K562 (cell line): ENCODE data around the gene ATP13A2. TPM values are rescaled to one million over a fixed set of nuclear protein-coding genes. Genes with fewer than 3 reads are reported as not detected.

Source experiments
- ATAC-seq: fragments of 200-7000 bp; cut with Tn5 transposase; 3 replicates; pipeline ENCODE4 v1.9.1; 2020; ENCODE audit warnings: moderate library complexity
- BruUV-seq: library from RNA; stranded (reverse); fragments of 400-500 nt; replicated peaks from 2 replicates; lab custom pipeline; 2021; lab: Mats Ljungman, UMichigan
- CTCF ChIA-PET: fragments of 300-600 bp; formaldehyde crosslinking; extraction: SDS; loops from one replicate; lab custom pipeline; 2021; ENCODE audit warnings: low intra/inter-chr PET ratio; lab: Yijun Ruan, JAX
- POLR2A ChIA-PET: fragments of 300-600, 350-650 bp; sonication (Branson Sonifier 250); formaldehyde crosslinking; extraction: SDS; loops from one replicate; lab custom pipeline; 2021; ENCODE audit warnings: antibody characterized with exemption, inconsistent platforms; lab: Yijun Ruan, JAX
- DNase-seq, 4 experiments: peaks; one replicate each; pipeline versions ENCODE4 v3.0.0 to v3.0.0-alpha.2; 2011 to 2018; ENCODE audit warnings: low spot score in 3 of 4, mixed read lengths in 3 of 4; ENCODE audit errors: extremely low read depth in 1 of 4
- FAIRE-seq: peaks from 2 replicates; lab custom pipeline; 2011; peaks lifted over from hg19 to GRCh38; lab: Jason Lieb, UNC
- H2AFZ ChIP-seq: 2 replicates; pipeline ENCODE4 v1.6.0; 2011; ENCODE audit warnings: low read depth, low read length, control low read depth, inconsistent platforms
- H3K27ac ChIP-seq: fragments of 200-600 bp; 3 replicates; pipeline ENCODE4 v1.8.0; 2011; ENCODE audit warnings: low read depth, mild to moderate bottlenecking, control low read depth, inconsistent platforms, low read length, moderate library complexity, mixed read lengths; ENCODE audit errors: extremely low read depth
- H3K27me3 ChIP-seq, 2 experiments: fragments of 300-600 bp in 1 of 2; 2 replicates in 1 of 2; 3 replicates in 1 of 2; pipeline versions ENCODE4 v1.6.0 to v1.8.0; 2011; ENCODE audit warnings: inconsistent platforms in 2 of 2, low read length in 2 of 2, mild to moderate bottlenecking in 1 of 2, mixed read lengths in 1 of 2, moderate library complexity in 1 of 2; ENCODE audit not compliant: control insufficient read depth in 2 of 2, insufficient read depth in 2 of 2
- H3K36me3 ChIP-seq: fragments of 300-600 bp; 3 replicates; pipeline ENCODE4 v1.8.0; 2011; ENCODE audit warnings: mild to moderate bottlenecking, low read length, inconsistent platforms; ENCODE audit not compliant: control insufficient read depth, insufficient read depth
- H3K4me1 ChIP-seq, 2 experiments: fragments of 200-600 bp in 1 of 2; replicated peaks in 1 of 2; 2 replicates in 1 of 2; 3 replicates in 1 of 2; pipeline versions ENCODE4 v1.5.1 to v1.8.0; 2011; ENCODE audit warnings: inconsistent platforms in 2 of 2, low read length in 2 of 2, mild to moderate bottlenecking in 1 of 2, mixed read lengths in 1 of 2, moderate library complexity in 1 of 2; ENCODE audit not compliant: control insufficient read depth in 2 of 2, insufficient read depth in 2 of 2
- H3K4me2 ChIP-seq: 2 replicates; pipeline ENCODE4 v1.6.1; 2011; ENCODE audit warnings: low read length, control low read depth, inconsistent platforms, mixed read lengths; ENCODE audit not compliant: insufficient read depth
- H3K4me3 ChIP-seq: fragments of 200-600 bp; sonication (generic), shearing (Covaris generic); 2 replicates; pipeline ENCODE4 v1.5.1; 2016; ENCODE audit warnings: control low read depth, inconsistent platforms
- H3K79me2 ChIP-seq: fragments of 200-600 bp; 3 replicates; pipeline ENCODE4 v1.8.0; 2011; ENCODE audit warnings: low read length, inconsistent platforms; ENCODE audit not compliant: control insufficient read depth, insufficient read depth
- H3K9ac ChIP-seq, 2 experiments: 2 replicates each; pipeline versions ENCODE4 v1.6.0 to v1.6.1; 2011; ENCODE audit warnings: low read depth in 2 of 2, low read length in 2 of 2, control low read depth in 1 of 2, inconsistent platforms in 1 of 2, mild to moderate bottlenecking in 1 of 2, mixed read lengths in 1 of 2; ENCODE audit not compliant: insufficient read depth in 1 of 2
- H3K9me1 ChIP-seq: one replicate; pipeline ENCODE4 v1.6.0; 2011; ENCODE audit warnings: inconsistent platforms, mild to moderate bottlenecking, low read length, moderate library complexity; ENCODE audit not compliant: control insufficient read depth, insufficient read depth
- H3K9me3 ChIP-seq: replicated peaks from 2 replicates; pipeline ENCODE4 v1.5.1; 2011; ENCODE audit warnings: low read depth, low read length, inconsistent platforms; ENCODE audit not compliant: control insufficient read depth, insufficient read depth
- H4K20me1 ChIP-seq: replicated peaks from 2 replicates; pipeline ENCODE4 v1.6.1; 2011; ENCODE audit warnings: low read length, inconsistent platforms, mixed read lengths; ENCODE audit not compliant: control insufficient read depth, insufficient read depth
- BRD4 ChIP-seq: fragments of 200-600 bp; sonication (generic); IDR thresholded peaks from 2 replicates; pipeline ENCODE4 v1.6.1; 2017; ENCODE audit warnings: inconsistent platforms
- CTCF ChIP-seq, 3 experiments: IDR thresholded peaks in 2 of 3; conservative IDR thresholded peaks in 1 of 3; 2 replicates each; pipeline ENCODE4 v1.5.1; 2011 to 2012; ENCODE audit warnings: low read length in 3 of 3, mild to moderate bottlenecking in 3 of 3, control low read depth in 2 of 3, improper control_type of control experiment in 1 of 3, inconsistent platforms in 1 of 3, low read depth in 1 of 3, mixed read lengths in 1 of 3, moderate library complexity in 1 of 3; ENCODE audit not compliant: insufficient read depth in 2 of 3
- FUS ChIP-seq: fragments of 200-400 bp; formaldehyde crosslinking; optimal IDR thresholded peaks from 2 replicates; pipeline ENCODE3; 2017; ENCODE audit warnings: low read depth, low read length
- HMG20A ChIP-seq: fragments of 450-650 bp; formaldehyde crosslinking; conservative IDR thresholded peaks from 2 replicates; pipeline ENCODE4 v1.4.0; 2020; ENCODE audit warnings: mild to moderate bottlenecking, mixed read lengths
- HNRNPK ChIP-seq: fragments of 200-400 bp; formaldehyde crosslinking; IDR thresholded peaks from one replicate; pipeline ENCODE4 v1.6.1; 2018; ENCODE audit warnings: mild to moderate bottlenecking, low read depth, low read length; ENCODE audit not compliant: poor library complexity, severe bottlenecking
- L3MBTL2 ChIP-seq: fragments of 450-650 bp; IDR thresholded peaks from 2 replicates; pipeline ENCODE4 v1.6.1; 2016; ENCODE audit warnings: mild to moderate bottlenecking, moderate library complexity
- NR1H2 ChIP-seq: sonication (generic); formaldehyde crosslinking; IDR thresholded peaks from 2 replicates; pipeline ENCODE4 v1.4.0; 2020; ENCODE audit warnings: mild to moderate bottlenecking, missing genetic modification reagents
- RAD21 ChIP-seq, 2 experiments: fragments of 250-450 bp in 1 of 2; fragments of 450-650 bp in 1 of 2; sonication (Bioruptor Pico) in 1 of 2; formaldehyde crosslinking in 1 of 2; IDR thresholded peaks in 1 of 2; conservative IDR thresholded peaks in 1 of 2; 2 replicates each; pipeline versions ENCODE4 v1.4.0 to v1.8.0; 2020 to 2022; ENCODE audit warnings: mild to moderate bottlenecking in 2 of 2, moderate library complexity in 1 of 2
- SNIP1 ChIP-seq: fragments of 450-650 bp; IDR thresholded peaks from 2 replicates; pipeline ENCODE4 v1.7.1; 2017; ENCODE audit warnings: low read depth, mild to moderate bottlenecking
- SRSF9 ChIP-seq: fragments of 200-400 bp; formaldehyde crosslinking; IDR thresholded peaks from 2 replicates; pipeline ENCODE4 v1.6.1; 2017; ENCODE audit warnings: low read depth, low read length, borderline replicate concordance
- XRCC3 ChIP-seq: fragments of 450-650 bp; IDR thresholded peaks from 2 replicates; pipeline ENCODE4 v1.6.1; 2017; ENCODE audit warnings: mild to moderate bottlenecking, moderate library complexity
- ZBTB7A ChIP-seq: IDR thresholded peaks from 2 replicates; pipeline ENCODE4 v1.6.1; 2011; ENCODE audit warnings: low read depth, mild to moderate bottlenecking, low read length, moderate library complexity, borderline replicate concordance; ENCODE audit not compliant: control insufficient read depth
- ZFPM2 ChIP-seq: fragments of 250-450 bp; sonication (Bioruptor Pico); IDR thresholded peaks from 2 replicates; pipeline ENCODE4 v1.5.1; 2022; ENCODE audit warnings: mild to moderate bottlenecking
- ZNF436 ChIP-seq: fragments of 250-450, 450-650 bp; sonication (Bioruptor Pico); formaldehyde crosslinking; IDR thresholded peaks from 2 replicates; pipeline ENCODE4 v1.7.0; 2020; ENCODE audit warnings: mild to moderate bottlenecking
- ZNF695 ChIP-seq: fragments of 450-650 bp; formaldehyde crosslinking; IDR thresholded peaks from 2 replicates; pipeline ENCODE4 v1.4.0; 2020; ENCODE audit warnings: mild to moderate bottlenecking, moderate library complexity
- ZNF778 ChIP-seq: fragments of 450-650 bp; formaldehyde crosslinking; IDR thresholded peaks from 2 replicates; pipeline ENCODE4 v1.4.0; 2020; ENCODE audit warnings: mild to moderate bottlenecking, moderate library complexity
- WGBS: fragments of 100-300 bp; shearing (Covaris generic); methylation state at CpG from one replicate; pipeline ENCODE4 v1.1.6; 2016; ENCODE audit warnings: low coverage, mixed read lengths; ENCODE audit not compliant: insufficient coverage; ENCODE audit errors: missing lambda C conversion rate; 5-methylcytosine and 5-hydroxymethylcytosine counted together
- in situ Hi-C: fragments of 300-500 bp; cut with MboI; formaldehyde crosslinking; loops from 4 replicates; pipeline ENCODE4 v1.15.0; 2018; ENCODE audit warnings: inconsistent platforms, mixed read lengths
- intact Hi-C: fragments of 100-400 bp; cut with micrococcal nuclease; formaldehyde crosslinking; loops from 2 replicates; pipeline ENCODE4 v1.14.2; 2022
- polyA plus RNA-seq, 8 experiments: library from polyadenylated mRNA; depleted of rRNA in 4 of 8; stranded (reverse) in 5 of 8; unstranded in 3 of 8; fragments of >200 nt; fragmentation: Nextera tagmentation in 2 of 8; fragmentation: Illumina TruSeq in 1 of 8; extraction: Ambion mirVana in 2 of 8; extraction: Trizol in 1 of 8; gene quantifications; 2 replicates each; pipeline versions ENCODE4 v1.2.1 to v1.2.3, GENCODE V29; 2011 to 2014; ENCODE audit warnings: inconsistent platforms in 1 of 8, missing spikeins in 1 of 8
- total RNA-seq, 7 experiments: library from RNA; depleted of rRNA in 6 of 7; stranded (reverse); fragments of >200 nt in 6 of 7; fragmentation: Illumina TruSeq in 2 of 7; extraction: Trizol in 2 of 7; gene quantifications; 2 replicates each; pipeline versions ENCODE4 v1.2.1 to v1.2.3, GENCODE V29; 2011 to 2021; ENCODE audit warnings: low replicate concordance in 1 of 7
- TF ChIP-seq, protein P1 (sequence below): fragments of 250-450 bp; sonication (Bioruptor Pico); IDR thresholded peaks from 2 replicates; pipeline ENCODE4 v1.8.0; 2022; ENCODE audit warnings: moderate library complexity, mild to moderate bottlenecking, inconsistent platforms

Gene ATP13A2
- total and polyA plus RNA-seq, 9 of the 15 experiments (the other 6 are each of a cell fraction or from before 2014, with no cell fraction given) = 0.36 to 56.3 (median 16.3) TPM

DNA sequence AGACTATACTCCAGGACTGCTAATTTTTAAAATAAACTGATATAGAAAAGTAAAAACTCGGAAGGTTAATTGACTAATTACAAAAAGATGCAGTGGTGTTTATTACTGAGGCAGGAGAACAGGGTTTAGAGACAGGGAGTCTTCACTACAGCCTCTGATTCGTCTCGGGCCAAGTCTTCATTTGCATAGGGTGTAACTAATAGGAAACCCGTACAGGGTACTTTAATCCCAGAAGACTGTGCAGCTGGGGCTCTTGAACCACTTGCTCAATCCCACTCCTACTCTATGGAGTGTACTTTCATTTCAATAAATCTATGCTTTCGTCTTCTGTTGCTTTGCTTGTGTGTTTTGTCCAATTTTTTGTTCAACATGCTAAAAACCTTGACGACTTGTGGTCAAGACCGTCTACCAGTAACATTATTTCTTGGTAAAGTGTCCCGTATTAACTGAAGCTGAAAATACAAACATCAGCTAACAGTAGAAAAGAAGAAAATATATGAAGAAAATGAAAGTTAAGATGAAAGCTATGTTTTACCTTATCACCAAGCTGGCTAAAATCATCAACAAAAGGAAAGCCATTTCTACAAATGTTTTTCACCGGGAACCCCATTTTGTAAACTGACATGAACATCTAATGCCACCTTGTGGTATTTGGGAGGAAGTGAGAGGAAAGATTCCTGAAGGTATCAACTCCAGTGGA, 34.1 kb upstream of the ATP13A2 start (continued):
- TF ChIP-seq RAD21 (CRISPR knock-in tag; conservative IDR thresholded peaks at IDR 0.05 in 1 of 2, IDR thresholded peaks at IDR 0.05 in 1 of 2) = peak; percentile 84 to 88
- peak; percentile 21; the same call in 1 of the 2 replicates for TF ChIP-seq L3MBTL2
- TF ChIP-seq CTCF (IDR thresholded peaks at IDR 0.05 in 2 of 3, conservative IDR thresholded peaks at IDR 0.05 in 1 of 3; ENCODE audit: insufficient read depth in 2 of 3, low read depth in 1 of 3, low read length in 3 of 3) = peak; percentile 57 to 91 (median 69); a peak in 5 of 6 replicates

- no peak overlapping the region for H3K4me2 ChIP-seq
- H3K9me1 ChIP-seq = no peaks in the 10 kb centered on the region
- H3K79me2 ChIP-seq = peaks cover 48% of the 10 kb centered on the region
- H3K4me1 ChIP-seq = no peaks in the 10 kb centered on the region; a peak in 2 of 5 replicates
- no peaks in the 10 kb centered on the region for H3K9me3 ChIP-seq
- BruUV-seq = no TSS peak
- H3K4me3 ChIP-seq = no peak overlapping the region
- H3K9ac ChIP-seq = no peak overlapping the region
- ChIA-PET CTCF (interaction anchor here (0.7 to 2.6 kb wide), 4 partner anchors 81 to 424 kb away, joined by 3 to 34 read pairs (median 13); no protein-coding TSS in a partner anchor), POLR2A (interaction anchor here (0.8 to 2.5 kb wide), 3 partner anchors 12 to 140 kb away, joined by 3 to 8 read pairs (median 6); no protein-coding TSS in a partner anchor)
- intact Hi-C loops = no loop called here
- in situ Hi-C loops = loop anchor here (25.0 kb wide), 1 partner anchor 458 kb away; no protein-coding TSS in a partner anchor
- DNase-seq (no peak), FAIRE-seq (no peak), ATAC-seq (no peak)
- peaks cover 75% of the 10 kb centered on the region for H3K36me3 ChIP-seq
- H3K27ac ChIP-seq = no peak overlapping the region
- 96% methylated on average over 5 of the region's 5 CpGs for WGBS
- no peaks in the 10 kb centered on the region for H3K27me3 ChIP-seq
- H2AFZ ChIP-seq = no peak overlapping the region
- 0 out of 2 replicates have a peak, but pooled peaks cover 3% of the 10 kb centered on the region for H4K20me1 ChIP-seq
- TF ChIP-seq ZNF778 = no peak
- no peak for TF ChIP-seq XRCC3
- TF ChIP-seq ZNF695 (CRISPR knock-in tag) = no peak
- no peak for TF ChIP-seq ZFPM2 (CRISPR knock-in tag)
- no peak for TF ChIP-seq HMG20A (CRISPR knock-in tag)
- no peak for TF ChIP-seq NR1H2 (CRISPR knock-in tag)
- TF ChIP-seq SRSF9 = no peak
- TF ChIP-seq HNRNPK = no peak
- no peak for TF ChIP-seq SNIP1
- no peak for TF ChIP-seq BRD4
- TF ChIP-seq ZNF436 = no peak
- no peak for TF ChIP-seq FUS
- TF ChIP-seq, protein P1, sequence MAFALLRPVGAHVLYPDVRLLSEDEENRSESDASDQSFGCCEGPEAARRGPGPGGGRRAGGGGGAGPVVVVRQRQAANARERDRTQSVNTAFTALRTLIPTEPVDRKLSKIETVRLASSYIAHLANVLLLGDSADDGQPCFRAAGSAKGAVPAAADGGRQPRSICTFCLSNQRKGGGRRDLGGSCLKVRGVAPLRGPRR = no peak
- TF ChIP-seq ZBTB7A = no peak
Measured at GRCh38 chr1:17045150-17045549, 33.4 kb upstream of the ATP13A2 start.
